Liver (tissue), 9 donors: ENCODE data around the gene UBTD2. TPM values are rescaled to one million over a fixed set of nuclear protein-coding genes. Genes with fewer than 3 reads are reported as not detected.

Source experiments
- DNase-seq: peaks from one replicate; pipeline ENCODE4 v3.0.0-alpha.2; 2017; ENCODE audit warnings: low spot score
- H3K27ac ChIP-seq, 2 donors: one replicate each; pipeline ENCODE4 v1.7.0; 2013; ENCODE audit warnings: inconsistent platforms in 2 of 2, low read length in 2 of 2, control low read depth in 1 of 2, low read depth in 1 of 2, mild to moderate bottlenecking in 1 of 2
- H3K27me3 ChIP-seq, 4 donors: one replicate each; pipeline versions ENCODE4 v1.6.1 to v1.7.0; 2013; ENCODE audit warnings: low read length in 3 of 4, inconsistent platforms in 1 of 4, mild to moderate bottlenecking in 1 of 4, moderate library complexity in 1 of 4; ENCODE audit not compliant: control insufficient read depth in 4 of 4, insufficient read depth in 4 of 4
- H3K36me3 ChIP-seq, 4 donors: one replicate each; pipeline versions ENCODE4 v1.6.1 to v1.7.0; 2013; ENCODE audit warnings: low read length in 3 of 4, mild to moderate bottlenecking in 3 of 4, low read depth in 1 of 4, moderate library complexity in 1 of 4; ENCODE audit not compliant: control insufficient read depth in 4 of 4, insufficient read depth in 3 of 4
- H3K4me1 ChIP-seq, 4 donors: one replicate each; pipeline versions ENCODE4 v1.6.1 to v1.7.0; 2013; ENCODE audit warnings: low read length in 3 of 4, mild to moderate bottlenecking in 3 of 4, moderate library complexity in 1 of 4; ENCODE audit not compliant: control insufficient read depth in 4 of 4, insufficient read depth in 4 of 4
- H3K4me3 ChIP-seq, 3 donors: one replicate each; pipeline versions ENCODE4 v1.6.1 to v1.7.0; 2013; ENCODE audit warnings: low read length in 3 of 3, control low read depth in 1 of 3, low read depth in 1 of 3, mild to moderate bottlenecking in 1 of 3
- H3K9ac ChIP-seq, 2 donors: one replicate each; pipeline ENCODE4 v1.7.0; 2013; ENCODE audit warnings: low read length in 2 of 2, mild to moderate bottlenecking in 2 of 2, moderate library complexity in 2 of 2, control low read depth in 1 of 2, low read depth in 1 of 2
- H3K9me3 ChIP-seq, 4 donors: one replicate each; pipeline versions ENCODE4 v1.6.1 to v1.7.0; 2013; ENCODE audit warnings: low read length in 3 of 4; ENCODE audit not compliant: control insufficient read depth in 4 of 4
- EGR1 ChIP-seq, 2 donors: IDR thresholded peaks; 2 replicates each; pipeline ENCODE4 v1.6.1; 2016 to 2018; ENCODE audit warnings: antibody characterized with exemption in 2 of 2, low read depth in 2 of 2
- FOXA1 ChIP-seq: IDR thresholded peaks from 2 replicates; pipeline ENCODE4 v1.6.1; 2016; ENCODE audit warnings: antibody characterized with exemption
- FOXA2 ChIP-seq: IDR thresholded peaks from 2 replicates; pipeline ENCODE4 v1.6.1; 2016; ENCODE audit warnings: antibody characterized with exemption
- GABPA ChIP-seq, 2 donors: IDR thresholded peaks in 1 of 2; conservative IDR thresholded peaks in 1 of 2; 2 replicates each; pipeline ENCODE4 v1.6.1; 2016; ENCODE audit warnings: antibody characterized with exemption in 2 of 2, mild to moderate bottlenecking in 1 of 2, moderate library complexity in 1 of 2
- HNF4A ChIP-seq, 2 donors: conservative IDR thresholded peaks; 2 replicates each; pipeline ENCODE4 v1.6.1; 2016; ENCODE audit warnings: antibody characterized with exemption in 2 of 2, mild to moderate bottlenecking in 2 of 2
- HNF4G ChIP-seq: IDR thresholded peaks from 2 replicates; pipeline ENCODE4 v1.6.1; 2016; ENCODE audit warnings: antibody characterized with exemption
- JUND ChIP-seq, 2 donors: IDR thresholded peaks; 2 replicates each; pipeline ENCODE4 v1.6.1; 2016; ENCODE audit warnings: antibody characterized with exemption in 2 of 2
- NR2F2 ChIP-seq: IDR thresholded peaks from 2 replicates; pipeline ENCODE4 v1.6.1; 2016; ENCODE audit warnings: antibody characterized with exemption
- RAD21 ChIP-seq, 2 donors: IDR thresholded peaks; 2 replicates each; pipeline ENCODE4 v1.6.1; 2016; ENCODE audit warnings: antibody characterized with exemption in 2 of 2, mild to moderate bottlenecking in 2 of 2
- RXRA ChIP-seq, 2 donors: IDR thresholded peaks; 2 replicates each; pipeline ENCODE4 v1.6.1; 2017 to 2018; ENCODE audit warnings: antibody characterized with exemption in 2 of 2, mild to moderate bottlenecking in 1 of 2
- SP1 ChIP-seq: IDR thresholded peaks from 2 replicates; pipeline ENCODE4 v1.6.1; 2018; ENCODE audit warnings: antibody characterized with exemption, mild to moderate bottlenecking
- TAF1 ChIP-seq: conservative IDR thresholded peaks from 2 replicates; pipeline ENCODE4 v1.6.1; 2016; ENCODE audit warnings: antibody characterized with exemption, mild to moderate bottlenecking
- YY1 ChIP-seq: IDR thresholded peaks from 2 replicates; pipeline ENCODE4 v1.6.1; 2016; ENCODE audit warnings: antibody characterized with exemption, mild to moderate bottlenecking
- WGBS: extraction: QIAGEN DNeasy Blood & Tissue Kit; methylation state at CpG from one replicate; pipeline ENCODE4 v1.1.7; 2013; 5-methylcytosine and 5-hydroxymethylcytosine counted together
- polyA plus RNA-seq, 2 donors: library from polyadenylated mRNA; stranded (reverse) in 1 of 2; unstranded in 1 of 2; fragments of 200-250 nt in 1 of 2; fragments of >200 nt in 1 of 2; fragmentation: Nextera tagmentation in 1 of 2; extraction: Ambion mirVana in 1 of 2; gene quantifications; one replicate each; pipeline versions ENCODE4 v1.2.1 to v1.2.3, GENCODE V29; 2013 to 2015
- total RNA-seq, 2 donors: library from RNA; depleted of rRNA; stranded (reverse); fragments of >200 nt; gene quantifications; one replicate each; pipeline ENCODE4 v1.2.3, GENCODE V29; 2014
- TF ChIP-seq, protein P1 (sequence below): IDR thresholded peaks from 2 replicates; pipeline ENCODE4 v1.6.1; 2016; ENCODE audit warnings: antibody characterized with exemption, mild to moderate bottlenecking
- TF ChIP-seq, protein P2 (sequence below): IDR thresholded peaks from 2 replicates; pipeline ENCODE4 v1.6.1; 2016; ENCODE audit warnings: antibody characterized with exemption
- TF ChIP-seq, protein P3 (sequence below): fragments of 150-350 bp; IDR thresholded peaks from 2 replicates; pipeline ENCODE4 v1.5.1; 2017; ENCODE audit warnings: improper control_type of control experiment, low read depth, low read length; ENCODE audit not compliant: missing input control
- TF ChIP-seq, protein P4 (sequence below): IDR thresholded peaks from 2 replicates; pipeline ENCODE4 v1.6.1; 2016; ENCODE audit warnings: antibody characterized with exemption
- TF ChIP-seq, protein P5 (sequence below): IDR thresholded peaks from 2 replicates; pipeline ENCODE4 v1.6.1; 2016; ENCODE audit warnings: antibody characterized with exemption
- donor health status: healthy.
- donor health status: healthy.
- donor health status: healthy.
- donor health status: healthy.
- donor health status: healthy.

UBTD2 gene
- total and polyA plus RNA-seq, 4 donors: 4.4 to 8.3 (median 6.6) TPM

DNA sequence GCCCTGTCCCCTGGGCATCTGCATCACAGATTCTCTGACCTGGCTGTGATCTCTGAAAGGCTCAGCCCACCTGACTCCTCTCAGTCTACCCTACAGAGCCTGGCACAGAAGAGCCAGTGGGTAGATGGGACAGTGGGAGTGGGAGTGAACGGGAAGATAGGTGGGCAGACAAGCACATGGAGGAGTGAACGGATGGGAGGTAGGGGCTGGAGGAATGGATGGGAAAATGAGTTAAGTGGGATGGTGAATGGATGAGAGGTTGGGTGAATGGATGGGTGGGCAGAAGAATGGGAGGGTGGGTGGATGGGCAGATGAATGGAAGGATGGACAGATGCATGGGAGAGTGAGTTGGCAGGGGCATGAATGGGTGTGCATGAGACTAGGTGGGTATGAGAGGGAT lies 114.3 kb downstream of the UBTD2 start:
- H3K9me3 ChIP-seq: no peaks in the 10 kb centered on the region
- no peak overlapping the region for H3K4me3 ChIP-seq
- no peaks in the 10 kb centered on the region for H3K27me3 ChIP-seq
- H3K36me3 ChIP-seq: no peaks in the 10 kb centered on the region
- H3K4me1 ChIP-seq: peaks cover 0 to 7% (median 3%) of the 10 kb centered on the region in 4 donors
- 93% methylated on average over 2 of the region's 2 CpGs for WGBS
- DNase-seq: no peak
- no peak overlapping the region for H3K27ac ChIP-seq
- no peak for TF ChIP-seq HNF4A (conservative IDR thresholded peaks at IDR 0.05)
- no peak for TF ChIP-seq JUND (IDR thresholded peaks at IDR 0.05)
- TF ChIP-seq RXRA (IDR thresholded peaks at IDR 0.05): no peak
- TF ChIP-seq FOXA1: no peak
- TF ChIP-seq, protein P1, sequence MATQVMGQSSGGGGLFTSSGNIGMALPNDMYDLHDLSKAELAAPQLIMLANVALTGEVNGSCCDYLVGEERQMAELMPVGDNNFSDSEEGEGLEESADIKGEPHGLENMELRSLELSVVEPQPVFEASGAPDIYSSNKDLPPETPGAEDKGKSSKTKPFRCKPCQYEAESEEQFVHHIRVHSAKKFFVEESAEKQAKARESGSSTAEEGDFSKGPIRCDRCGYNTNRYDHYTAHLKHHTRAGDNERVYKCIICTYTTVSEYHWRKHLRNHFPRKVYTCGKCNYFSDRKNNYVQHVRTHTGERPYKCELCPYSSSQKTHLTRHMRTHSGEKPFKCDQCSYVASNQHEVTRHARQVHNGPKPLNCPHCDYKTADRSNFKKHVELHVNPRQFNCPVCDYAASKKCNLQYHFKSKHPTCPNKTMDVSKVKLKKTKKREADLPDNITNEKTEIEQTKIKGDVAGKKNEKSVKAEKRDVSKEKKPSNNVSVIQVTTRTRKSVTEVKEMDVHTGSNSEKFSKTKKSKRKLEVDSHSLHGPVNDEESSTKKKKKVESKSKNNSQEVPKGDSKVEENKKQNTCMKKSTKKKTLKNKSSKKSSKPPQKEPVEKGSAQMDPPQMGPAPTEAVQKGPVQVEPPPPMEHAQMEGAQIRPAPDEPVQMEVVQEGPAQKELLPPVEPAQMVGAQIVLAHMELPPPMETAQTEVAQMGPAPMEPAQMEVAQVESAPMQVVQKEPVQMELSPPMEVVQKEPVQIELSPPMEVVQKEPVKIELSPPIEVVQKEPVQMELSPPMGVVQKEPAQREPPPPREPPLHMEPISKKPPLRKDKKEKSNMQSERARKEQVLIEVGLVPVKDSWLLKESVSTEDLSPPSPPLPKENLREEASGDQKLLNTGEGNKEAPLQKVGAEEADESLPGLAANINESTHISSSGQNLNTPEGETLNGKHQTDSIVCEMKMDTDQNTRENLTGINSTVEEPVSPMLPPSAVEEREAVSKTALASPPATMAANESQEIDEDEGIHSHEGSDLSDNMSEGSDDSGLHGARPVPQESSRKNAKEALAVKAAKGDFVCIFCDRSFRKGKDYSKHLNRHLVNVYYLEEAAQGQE: no peak
- no peak for TF ChIP-seq FOXA2
- TF ChIP-seq HNF4G: no peak
- no peak for TF ChIP-seq NR2F2
- TF ChIP-seq GABPA (IDR thresholded peaks at IDR 0.05 in 1 of 2, conservative IDR thresholded peaks at IDR 0.05 in 1 of 2): no peak
- no peak for TF ChIP-seq RAD21 (IDR thresholded peaks at IDR 0.05)
- TF ChIP-seq EGR1 (IDR thresholded peaks at IDR 0.05; ENCODE audit: low read depth in 2 of 2): no peak
- TF ChIP-seq, protein P2, sequence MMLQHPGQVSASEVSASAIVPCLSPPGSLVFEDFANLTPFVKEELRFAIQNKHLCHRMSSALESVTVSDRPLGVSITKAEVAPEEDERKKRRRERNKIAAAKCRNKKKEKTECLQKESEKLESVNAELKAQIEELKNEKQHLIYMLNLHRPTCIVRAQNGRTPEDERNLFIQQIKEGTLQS: no peak
- TF ChIP-seq TAF1: no peak
- TF ChIP-seq, protein P3, sequence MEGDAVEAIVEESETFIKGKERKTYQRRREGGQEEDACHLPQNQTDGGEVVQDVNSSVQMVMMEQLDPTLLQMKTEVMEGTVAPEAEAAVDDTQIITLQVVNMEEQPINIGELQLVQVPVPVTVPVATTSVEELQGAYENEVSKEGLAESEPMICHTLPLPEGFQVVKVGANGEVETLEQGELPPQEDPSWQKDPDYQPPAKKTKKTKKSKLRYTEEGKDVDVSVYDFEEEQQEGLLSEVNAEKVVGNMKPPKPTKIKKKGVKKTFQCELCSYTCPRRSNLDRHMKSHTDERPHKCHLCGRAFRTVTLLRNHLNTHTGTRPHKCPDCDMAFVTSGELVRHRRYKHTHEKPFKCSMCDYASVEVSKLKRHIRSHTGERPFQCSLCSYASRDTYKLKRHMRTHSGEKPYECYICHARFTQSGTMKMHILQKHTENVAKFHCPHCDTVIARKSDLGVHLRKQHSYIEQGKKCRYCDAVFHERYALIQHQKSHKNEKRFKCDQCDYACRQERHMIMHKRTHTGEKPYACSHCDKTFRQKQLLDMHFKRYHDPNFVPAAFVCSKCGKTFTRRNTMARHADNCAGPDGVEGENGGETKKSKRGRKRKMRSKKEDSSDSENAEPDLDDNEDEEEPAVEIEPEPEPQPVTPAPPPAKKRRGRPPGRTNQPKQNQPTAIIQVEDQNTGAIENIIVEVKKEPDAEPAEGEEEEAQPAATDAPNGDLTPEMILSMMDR: no peak
- TF ChIP-seq SP1: no peak
- TF ChIP-seq YY1: no peak
- TF ChIP-seq, protein P4, sequence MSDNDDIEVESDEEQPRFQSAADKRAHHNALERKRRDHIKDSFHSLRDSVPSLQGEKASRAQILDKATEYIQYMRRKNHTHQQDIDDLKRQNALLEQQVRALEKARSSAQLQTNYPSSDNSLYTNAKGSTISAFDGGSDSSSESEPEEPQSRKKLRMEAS: no peak
- TF ChIP-seq, protein P5, sequence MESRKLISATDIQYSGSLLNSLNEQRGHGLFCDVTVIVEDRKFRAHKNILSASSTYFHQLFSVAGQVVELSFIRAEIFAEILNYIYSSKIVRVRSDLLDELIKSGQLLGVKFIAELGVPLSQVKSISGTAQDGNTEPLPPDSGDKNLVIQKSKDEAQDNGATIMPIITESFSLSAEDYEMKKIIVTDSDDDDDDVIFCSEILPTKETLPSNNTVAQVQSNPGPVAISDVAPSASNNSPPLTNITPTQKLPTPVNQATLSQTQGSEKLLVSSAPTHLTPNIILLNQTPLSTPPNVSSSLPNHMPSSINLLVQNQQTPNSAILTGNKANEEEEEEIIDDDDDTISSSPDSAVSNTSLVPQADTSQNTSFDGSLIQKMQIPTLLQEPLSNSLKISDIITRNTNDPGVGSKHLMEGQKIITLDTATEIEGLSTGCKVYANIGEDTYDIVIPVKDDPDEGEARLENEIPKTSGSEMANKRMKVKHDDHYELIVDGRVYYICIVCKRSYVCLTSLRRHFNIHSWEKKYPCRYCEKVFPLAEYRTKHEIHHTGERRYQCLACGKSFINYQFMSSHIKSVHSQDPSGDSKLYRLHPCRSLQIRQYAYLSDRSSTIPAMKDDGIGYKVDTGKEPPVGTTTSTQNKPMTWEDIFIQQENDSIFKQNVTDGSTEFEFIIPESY: no peak
- H3K9ac ChIP-seq: no peak overlapping the region
